Activated CD4-positive, alpha-beta memory T cell treated with anti-CD3 and anti-CD28 coated beads for 36 hours (primary cell): ENCODE data around the gene MAGI3. TPM values are rescaled to one million over a fixed set of nuclear protein-coding genes. Genes with fewer than 3 reads are reported as not detected.
"Not testable (repeated sequence)": the region's sequence is repeated elsewhere in the genome, so short reads cannot be mapped to it uniquely, and the experiment has no call there.

Experiments used
- CTCF ChIA-PET: fragments of 350-600 bp; sonication (Branson Sonifier 250); formaldehyde crosslinking; loops from one replicate; lab custom pipeline; 2021; ENCODE audit warnings: antibody characterized with exemption, inconsistent platforms; lab: Charles Lee
- POLR2A ChIA-PET: fragments of 350-600 bp; sonication (Branson Sonifier 250); formaldehyde crosslinking; loops from one replicate; lab custom pipeline; 2021; ENCODE audit warnings: antibody characterized with exemption; lab: Charles Lee
- DNase-seq: peaks from one replicate; pipeline ENCODE4 v3.0.0-alpha.2; 2020
- H3K27ac Mint-ChIP-seq: one replicate; pipeline ENCODE4 v1.8.0; 2021; ENCODE audit warnings: mixed read lengths
- H3K27me3 Mint-ChIP-seq: one replicate; pipeline ENCODE4 v1.8.0; 2021; ENCODE audit warnings: mixed read lengths
- H3K36me3 Mint-ChIP-seq: one replicate; pipeline ENCODE4 v1.8.0; 2021; ENCODE audit warnings: mixed read lengths
- H3K4me1 Mint-ChIP-seq: one replicate; pipeline ENCODE4 v1.8.0; 2021; ENCODE audit warnings: low read depth, mixed read lengths
- H3K4me3 Mint-ChIP-seq: one replicate; pipeline ENCODE4 v1.8.0; 2021; ENCODE audit warnings: mild to moderate bottlenecking, mixed read lengths
- H3K9me3 Mint-ChIP-seq: one replicate; pipeline ENCODE4 v1.8.0; 2021; ENCODE audit warnings: mixed read lengths
- intact Hi-C: fragments of 100-400 bp; cut with micrococcal nuclease; formaldehyde crosslinking; loops from one replicate; pipeline ENCODE4 v1.15.1; 2023
- total RNA-seq, 2 experiments: library from RNA; stranded (reverse); gene quantifications; one replicate each; pipeline ENCODE4 v1.2.3, GENCODE V29; 2021

Gene MAGI3
- total RNA-seq, 2 experiments from 2014 or later = 7.3 to 7.4 TPM

GRCh38 chr1:113401728-113402127 is 11.4 kb downstream of the MAGI3 start:
- no peaks in the 10 kb centered on the region for H3K9me3 Mint-ChIP-seq
- DNase-seq = no peak
- no peaks in the 10 kb centered on the region for H3K36me3 Mint-ChIP-seq
- peaks cover under 1% of the 10 kb centered on the region for H3K4me1 Mint-ChIP-seq
- CTCF ChIA-PET = no interaction called here
- H3K4me3 Mint-ChIP-seq = no peak overlapping the region
- no peaks in the 10 kb centered on the region for H3K27me3 Mint-ChIP-seq
- POLR2A ChIA-PET = no interaction called here
- no peak overlapping the region for H3K27ac Mint-ChIP-seq
- intact Hi-C loops = no loop called here

- H3K36me3 Mint-ChIP-seq = no peaks in the 10 kb centered on the region
- CTCF ChIA-PET = no interaction called here
These were observed 12.8 kb downstream of the MAGI3 start for GRCh38 chr1:113403065-113403464.

GRCh38 chr1:113405573-113405972 is 15.3 kb downstream of the MAGI3 start:
- Mint-ChIP-seq H3K27ac (no peak overlapping the region), H3K9me3 (no peaks in the 10 kb centered on the region), H3K4me1 (peaks cover 9% of the 10 kb centered on the region), H3K36me3 (no peaks in the 10 kb centered on the region), H3K27me3 (no peaks in the 10 kb centered on the region), H3K4me3 (no peak overlapping the region)
- DNase-seq = no peak
- intact Hi-C loops = no loop called here
- ChIA-PET CTCF (no interaction called here), POLR2A (no interaction called here)

More at GRCh38 chr1:113403065-113403464, 12.8 kb downstream of the MAGI3 start:
- Mint-ChIP-seq H3K4me3 (no peak overlapping the region), H3K9me3 (no peaks in the 10 kb centered on the region), H3K27me3 (no peaks in the 10 kb centered on the region), H3K27ac (no peak overlapping the region), H3K4me1 (peaks cover 4% of the 10 kb centered on the region)
- POLR2A ChIA-PET = no interaction called here
- intact Hi-C loops = no loop called here
- no peak for DNase-seq

- CTCF ChIA-PET, H3K27me3 Mint-ChIP-seq: not testable (repeated sequence)
These were observed 15.8 kb downstream of the MAGI3 start for GRCh38 chr1:113406149-113406548.

GRCh38 chr1:113409363-113409762 is 19.0 kb downstream of the MAGI3 start:
- POLR2A ChIA-PET = no interaction called here
- intact Hi-C loops = no loop called here
- Mint-ChIP-seq H3K27ac (no peak overlapping the region), H3K4me3 (no peak overlapping the region), H3K27me3 (no peaks in the 10 kb centered on the region), H3K4me1 (peaks cover 9% of the 10 kb centered on the region), H3K36me3 (no peaks in the 10 kb centered on the region), H3K9me3 (peaks cover 16% of the 10 kb centered on the region)
- CTCF ChIA-PET = interaction anchor here (0.9 kb wide), 1 partner anchor 18 kb away, joined by 3 read pairs; no protein-coding TSS in a partner anchor
- DNase-seq = no peak

More at GRCh38 chr1:113406149-113406548, 15.8 kb downstream of the MAGI3 start:
- H3K4me1 Mint-ChIP-seq, H3K36me3 Mint-ChIP-seq, DNase-seq, H3K9me3 Mint-ChIP-seq, intact Hi-C loops, H3K4me3 Mint-ChIP-seq, H3K27ac Mint-ChIP-seq: not testable (repeated sequence)
- POLR2A ChIA-PET = interaction anchor here (0.6 kb wide), 1 partner anchor 205 kb away, joined by 3 read pairs; no protein-coding TSS in a partner anchor

GRCh38 chr1:113412020-113412419 is 21.7 kb downstream of the MAGI3 start:
- H3K27me3 Mint-ChIP-seq, H3K36me3 Mint-ChIP-seq, intact Hi-C loops, CTCF ChIA-PET, H3K4me3 Mint-ChIP-seq, DNase-seq, POLR2A ChIA-PET, H3K27ac Mint-ChIP-seq: not testable (repeated sequence)
- H3K9me3 Mint-ChIP-seq = peaks cover 16% of the 10 kb centered on the region
- peaks cover 11% of the 10 kb centered on the region for H3K4me1 Mint-ChIP-seq

GRCh38 chr1:113415310-113416070 is 25.2 kb downstream of the MAGI3 start:
- POLR2A ChIA-PET = interaction anchor here (1.1 kb wide), 1 partner anchor 24 kb away, joined by 3 read pairs; no protein-coding TSS in a partner anchor
- Mint-ChIP-seq H3K27me3 (no peaks in the 10 kb centered on the region), H3K36me3 (no peaks in the 10 kb centered on the region), H3K27ac (no peak overlapping the region), H3K9me3 (peaks cover 20% of the 10 kb centered on the region), H3K4me3 (no peak overlapping the region), H3K4me1 (peaks cover 3% of the 10 kb centered on the region)
- no peak for DNase-seq
- intact Hi-C loops = loop anchor here (2.0 kb wide), 1 partner anchor 25 kb away; the partner anchor contains the start of gene MAGI3
- CTCF ChIA-PET = no interaction called here

- intact Hi-C loops, H3K4me1 Mint-ChIP-seq, H3K36me3 Mint-ChIP-seq, H3K27ac Mint-ChIP-seq, POLR2A ChIA-PET, H3K27me3 Mint-ChIP-seq, DNase-seq, H3K4me3 Mint-ChIP-seq, CTCF ChIA-PET: not testable (repeated sequence)
- H3K9me3 Mint-ChIP-seq = peaks cover 20% of the 10 kb centered on the region
These were observed 25.8 kb downstream of the MAGI3 start for GRCh38 chr1:113416071-113416470.

GRCh38 chr1:113416496-113416895 is 26.2 kb downstream of the MAGI3 start:
- Mint-ChIP-seq H3K9me3 (peaks cover 20% of the 10 kb centered on the region), H3K4me1 (peaks cover 3% of the 10 kb centered on the region), H3K27me3 (no peaks in the 10 kb centered on the region), H3K36me3 (no peaks in the 10 kb centered on the region), H3K27ac (no peak overlapping the region), H3K4me3 (no peak overlapping the region)
- intact Hi-C loops = no loop called here
- ChIA-PET CTCF (no interaction called here), POLR2A (no interaction called here)
- no peak for DNase-seq

- Mint-ChIP-seq H3K27me3 (no peaks in the 10 kb centered on the region), H3K27ac (no peak overlapping the region), H3K4me1 (no peaks in the 10 kb centered on the region), H3K36me3 (peaks cover 10% of the 10 kb centered on the region), H3K9me3 (peaks cover 6% of the 10 kb centered on the region), H3K4me3 (no peak overlapping the region)
- DNase-seq = no peak
- CTCF ChIA-PET = interaction anchor here (0.6 to 0.9 kb wide), 2 partner anchors 11 to 19 kb away, joined by 3 to 4 read pairs; no protein-coding TSS in a partner anchor
- POLR2A ChIA-PET = no interaction called here
- intact Hi-C loops = no loop called here
These were observed 32.2 kb downstream of the MAGI3 start for GRCh38 chr1:113422315-113423068.

- intact Hi-C loops = no loop called here
- Mint-ChIP-seq H3K9me3 (peaks cover 6% of the 10 kb centered on the region), H3K4me3 (no peak overlapping the region), H3K27me3 (no peaks in the 10 kb centered on the region), H3K4me1 (no peaks in the 10 kb centered on the region), H3K36me3 (peaks cover 10% of the 10 kb centered on the region), H3K27ac (no peak overlapping the region)
- DNase-seq = no peak
- ChIA-PET POLR2A (no interaction called here), CTCF (no interaction called here)
These were observed 33.5 kb downstream of the MAGI3 start for GRCh38 chr1:113423826-113424225.

GRCh38 chr1:113429461-113430153 is 39.3 kb downstream of the MAGI3 start:
- peak; percentile 17 for DNase-seq
- H3K36me3 Mint-ChIP-seq = peaks cover 2% of the 10 kb centered on the region
- no peaks in the 10 kb centered on the region for H3K9me3 Mint-ChIP-seq
- no peak overlapping the region for H3K4me3 Mint-ChIP-seq
- no peak overlapping the region for H3K27ac Mint-ChIP-seq
- intact Hi-C loops = no loop called here
- H3K4me1 Mint-ChIP-seq = no peaks in the 10 kb centered on the region
- H3K27me3 Mint-ChIP-seq = no peaks in the 10 kb centered on the region
- ChIA-PET POLR2A (no interaction called here), CTCF (no interaction called here)
